CD14-positive monocyte (primary cell): ENCODE measurements around the gene HLA-DQA1. TPM values are rescaled to one million over a fixed set of nuclear protein-coding genes. Genes with fewer than 3 reads are reported as not detected.
A peak's percentile ranks its signal among the peaks of the same experiment; 100 is the strongest.

Experiments
- DNase-seq, 3 donors: peaks; one replicate each; pipeline ENCODE4 v3.0.0-alpha.2; 2011 to 2022
- H2AFZ ChIP-seq: 2 replicates; pipeline ENCODE4 v1.6.0; 2012; ENCODE audit warnings: mild to moderate bottlenecking, low read depth, low read length, inconsistent platforms; ENCODE audit not compliant: insufficient read depth, poor library complexity, severe bottlenecking
- H3K27ac ChIP-seq, 2 donors: 1 replicate in 1 of 2; 2 replicates in 1 of 2; pipeline ENCODE4 v1.5.1; 2012 to 2013; ENCODE audit warnings: low read length in 2 of 2, control low read depth in 1 of 2, inconsistent platforms in 1 of 2, low read depth in 1 of 2, mild to moderate bottlenecking in 1 of 2
- H3K27me3 ChIP-seq, 2 donors: one replicate each; pipeline versions ENCODE4 v1.6.0 to v1.6.1; 2011 to 2013; ENCODE audit warnings: low read length in 2 of 2; ENCODE audit not compliant: control insufficient read depth in 2 of 2, insufficient read depth in 2 of 2
- H3K36me3 ChIP-seq, 2 donors: replicated peaks in 1 of 2; 1 replicate in 1 of 2; 2 replicates in 1 of 2; pipeline versions ENCODE4 v1.5.1 to v1.6.1; 2012 to 2013; ENCODE audit warnings: low read length in 2 of 2, control low read depth in 1 of 2, inconsistent platforms in 1 of 2, mild to moderate bottlenecking in 1 of 2; ENCODE audit not compliant: insufficient read depth in 2 of 2, control insufficient read depth in 1 of 2
- H3K4me1 ChIP-seq, 2 donors: 1 replicate in 1 of 2; 2 replicates in 1 of 2; pipeline versions ENCODE4 v1.5.1 to v1.6.1; 2012 to 2013; ENCODE audit warnings: low read length in 2 of 2, control low read depth in 1 of 2, inconsistent platforms in 1 of 2, mild to moderate bottlenecking in 1 of 2, moderate library complexity in 1 of 2; ENCODE audit not compliant: insufficient read depth in 2 of 2, control insufficient read depth in 1 of 2
- H3K4me2 ChIP-seq: replicated peaks from 2 replicates; pipeline ENCODE3; 2012; ENCODE audit warnings: low read length, moderate library complexity, mild to moderate bottlenecking; ENCODE audit not compliant: poor library complexity, severe bottlenecking; ENCODE audit errors: extremely low read depth
- H3K4me3 ChIP-seq, 3 experiments: fragments of 200-600 bp in 1 of 3; sonication (generic) in 1 of 3; replicated peaks in 1 of 3; 1 replicate in 2 of 3; 2 replicates in 1 of 3; pipeline ENCODE4 v1.5.1; 2011 to 2013; ENCODE audit warnings: low read length in 3 of 3, mild to moderate bottlenecking in 3 of 3, control low read depth in 2 of 3, low read depth in 2 of 3, inconsistent platforms in 1 of 3, moderate library complexity in 1 of 3
- H3K79me2 ChIP-seq: 2 replicates; pipeline ENCODE4 v1.6.0; 2012; ENCODE audit warnings: mild to moderate bottlenecking, control low read depth, inconsistent platforms, low read length, moderate library complexity; ENCODE audit not compliant: insufficient read depth
- H3K9ac ChIP-seq: 2 replicates; pipeline ENCODE4 v1.6.0; 2017; ENCODE audit warnings: low read length, mild to moderate bottlenecking; ENCODE audit not compliant: insufficient read depth, poor library complexity, severe bottlenecking
- H3K9me3 ChIP-seq, 2 donors: replicated peaks in 1 of 2; 1 replicate in 1 of 2; 2 replicates in 1 of 2; pipeline versions ENCODE4 v1.5.1 to v1.6.1; 2012 to 2013; ENCODE audit warnings: low read length in 2 of 2, control low read depth in 1 of 2; ENCODE audit not compliant: control insufficient read depth in 1 of 2, insufficient read depth in 1 of 2
- H4K20me1 ChIP-seq: 2 replicates; pipeline ENCODE4 v1.6.0; 2012; ENCODE audit warnings: mild to moderate bottlenecking, low read length, control low read depth, moderate library complexity; ENCODE audit not compliant: insufficient read depth
- H3K27ac Mint-ChIP-seq, 7 donors: one replicate each; pipeline ENCODE4 v1.8.0; 2020; ENCODE audit warnings: mild to moderate bottlenecking in 7 of 7, mixed read lengths in 7 of 7, moderate library complexity in 6 of 7, inconsistent platforms in 2 of 7
- H3K27me3 Mint-ChIP-seq, 3 donors: one replicate each; pipeline ENCODE4 v1.8.0; 2021 to 2022; ENCODE audit warnings: low read depth in 3 of 3, mild to moderate bottlenecking in 3 of 3, mixed read lengths in 3 of 3, moderate library complexity in 3 of 3, inconsistent platforms in 1 of 3
- H3K36me3 Mint-ChIP-seq, 2 donors: one replicate each; pipeline ENCODE4 v1.8.0; 2020; ENCODE audit warnings: mixed read lengths in 2 of 2, inconsistent platforms in 1 of 2, mild to moderate bottlenecking in 1 of 2
- H3K4me1 Mint-ChIP-seq: one replicate; pipeline ENCODE4 v1.8.0; 2020; ENCODE audit warnings: mild to moderate bottlenecking, mixed read lengths
- H3K4me3 Mint-ChIP-seq, 2 donors: one replicate each; pipeline ENCODE4 v1.8.0; 2020; ENCODE audit warnings: mild to moderate bottlenecking in 2 of 2, mixed read lengths in 2 of 2, moderate library complexity in 1 of 2
- H3K9me3 Mint-ChIP-seq, 7 donors: one replicate each; pipeline ENCODE4 v1.8.0; 2020 to 2022; ENCODE audit warnings: mixed read lengths in 7 of 7, mild to moderate bottlenecking in 6 of 7, moderate library complexity in 6 of 7, inconsistent platforms in 2 of 7
- CTCF ChIP-seq: fragments of 200-600 bp; IDR thresholded peaks from one replicate; pipeline ENCODE4 v1.8.0; 2022; ENCODE audit warnings: antibody characterized with exemption, mild to moderate bottlenecking
- WGBS: methylation state at CpG from one replicate; pipeline ENCODE4 v1.1.5; 2013; ENCODE audit warnings: missing lambda C conversion rate; ENCODE audit not compliant: insufficient coverage; 5-methylcytosine and 5-hydroxymethylcytosine counted together
- intact Hi-C, 2 donors: fragments of 100-400 bp; cut with micrococcal nuclease; formaldehyde crosslinking; loops; one replicate each; pipeline versions ENCODE4 v1.15.0 to v1.15.1; 2023
- polyA plus RNA-seq, 3 donors: library from polyadenylated mRNA; depleted of rRNA in 1 of 3; unstranded in 2 of 3; stranded (reverse) in 1 of 3; fragments of 300-500 nt in 2 of 3; fragments of >200 nt in 1 of 3; fragmentation: Illumina TruSeq in 2 of 3; gene quantifications; 1 replicate in 2 of 3; 2 replicates in 1 of 3; pipeline ENCODE4 v1.2.3, GENCODE V29; 2012 to 2021

HLA-DQA1 gene
- polyA plus RNA-seq, 3 donors: 98.1 to 191 (median 117) TPM

- H3K4me1 Mint-ChIP-seq: peaks cover 51% of the 10 kb centered on the region
- H3K36me3 Mint-ChIP-seq: peaks cover 0 to 6% of the 10 kb centered on the region in 2 donors
- Histone ChIP-seq H3K4me2 (peak overlapping the region; percentile 57), H3K9me3 (peaks cover 0 to 6% of the 10 kb centered on the region in 2 donors), H3K79me2 (no peaks in the 10 kb centered on the region), H3K4me1 (peaks cover 39 to 46% of the 10 kb centered on the region in 2 donors), H3K36me3 (no peaks in the 10 kb centered on the region), H2AFZ (no peak overlapping the region), H3K27me3 (no peaks in the 10 kb centered on the region), H4K20me1 (no peaks in the 10 kb centered on the region), H3K9ac (peak overlapping the region; percentile 38), H3K4me3 (peak overlapping the region in 1 of 3 experiments; percentile 37), H3K27ac (peak overlapping the region; percentile 83 to 90)
- peaks cover 0 to 6% (median 0%) of the 10 kb centered on the region in 3 donors for H3K27me3 Mint-ChIP-seq
- peak; percentile 88 to 93 (median 91) for DNase-seq
- intact Hi-C loops: no loop called here
- peaks cover 0 to 7% (median under 1%) of the 10 kb centered on the region in 7 donors for H3K9me3 Mint-ChIP-seq
- peak overlapping the region; percentile 97 to 99 (median 98) for H3K27ac Mint-ChIP-seq
- WGBS: no CpG with 5 or more reads among the region's 1 CpG
- peak overlapping the region; percentile 63 to 76 for H3K4me3 Mint-ChIP-seq
- TF ChIP-seq CTCF: peak; percentile 74
Observed at GRCh38 chr6:32622545-32623401, 14.4 kb upstream of the HLA-DQA1 start.

- no peaks in the 10 kb centered on the region for H3K36me3 ChIP-seq
- H4K20me1 ChIP-seq: no peaks in the 10 kb centered on the region
- peak overlapping the region in 1 of 2 donors; percentile 90 for H3K27ac ChIP-seq
- no peak for TF ChIP-seq CTCF
- peaks cover 59% of the 10 kb centered on the region for H3K4me1 Mint-ChIP-seq
- no peaks in the 10 kb centered on the region for H3K9me3 ChIP-seq
- H3K27me3 Mint-ChIP-seq: peaks cover 0 to 6% (median 0%) of the 10 kb centered on the region in 3 donors
- H3K27me3 ChIP-seq: no peaks in the 10 kb centered on the region
- peak overlapping the region; percentile 57 for H3K4me2 ChIP-seq
- peak overlapping the region in 1 of 2 donors; percentile 53 for H3K4me3 Mint-ChIP-seq
- H3K9me3 Mint-ChIP-seq: peaks cover 0 to under 1% (median 0%) of the 10 kb centered on the region in 7 donors
- peak overlapping the region in 1 of 3 experiments; percentile 36 for H3K4me3 ChIP-seq
- no peaks in the 10 kb centered on the region for H3K79me2 ChIP-seq
- peak overlapping the region; percentile 6 for H3K9ac ChIP-seq
- DNase-seq: peak; percentile 54 to 74 (median 70)
- peaks cover 0 to 3% of the 10 kb centered on the region in 2 donors for H3K36me3 Mint-ChIP-seq
- peak overlapping the region; percentile 97 to 99 (median 98) for H3K27ac Mint-ChIP-seq
- intact Hi-C loops: no loop called here
- peaks cover 40 to 52% of the 10 kb centered on the region in 2 donors for H3K4me1 ChIP-seq
- H2AFZ ChIP-seq: no peak overlapping the region
Observed at GRCh38 chr6:32623693-32624092, 13.5 kb upstream of the HLA-DQA1 start.
